ENCODE data around the gene FERMT2.

The FERMT2 gene

DNA sequence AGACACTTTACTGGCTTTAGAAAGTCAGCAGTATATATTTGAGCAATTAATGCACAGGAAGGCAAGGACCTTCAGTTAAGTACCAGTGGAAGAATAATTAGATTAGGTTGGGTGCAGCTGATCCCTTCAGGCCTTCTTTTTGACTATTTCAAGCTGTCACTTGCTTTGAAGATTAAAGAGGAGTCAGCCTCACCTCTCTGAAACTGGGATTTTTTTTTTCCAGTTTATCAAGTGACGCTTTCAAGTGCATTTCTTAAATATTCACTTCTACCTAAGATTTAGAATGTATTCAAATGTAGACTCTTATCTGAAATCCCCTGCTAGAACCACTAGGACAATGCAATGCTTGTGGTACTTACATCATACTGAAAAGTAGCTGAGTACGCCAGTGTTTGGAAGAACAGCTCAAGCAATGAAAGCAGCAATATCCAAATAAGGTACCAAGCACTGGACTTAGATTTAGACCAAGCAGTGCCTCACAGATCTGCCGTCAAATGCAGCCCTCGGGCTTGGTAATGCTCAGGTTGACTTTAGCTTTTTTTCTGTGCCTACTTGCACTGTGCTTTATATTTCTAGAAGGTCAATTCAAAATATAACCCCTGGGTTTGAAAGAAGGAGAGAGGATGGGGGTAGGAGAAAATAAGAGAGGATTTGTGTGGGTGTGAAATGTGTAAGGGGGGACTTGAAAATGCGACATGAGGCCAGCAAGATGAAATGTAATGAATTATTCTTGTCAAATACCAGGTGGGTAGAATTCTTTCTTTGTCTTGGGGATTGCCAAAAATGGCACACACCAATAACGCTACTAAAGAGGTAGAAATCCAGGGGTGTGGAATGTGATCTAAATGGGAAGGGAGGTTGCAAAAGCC, 3.7 kb upstream of the FERMT2 start:
- no peak for DNase-seq (ENCODE audit: low read depth)
- TF ChIP-seq, protein P1, sequence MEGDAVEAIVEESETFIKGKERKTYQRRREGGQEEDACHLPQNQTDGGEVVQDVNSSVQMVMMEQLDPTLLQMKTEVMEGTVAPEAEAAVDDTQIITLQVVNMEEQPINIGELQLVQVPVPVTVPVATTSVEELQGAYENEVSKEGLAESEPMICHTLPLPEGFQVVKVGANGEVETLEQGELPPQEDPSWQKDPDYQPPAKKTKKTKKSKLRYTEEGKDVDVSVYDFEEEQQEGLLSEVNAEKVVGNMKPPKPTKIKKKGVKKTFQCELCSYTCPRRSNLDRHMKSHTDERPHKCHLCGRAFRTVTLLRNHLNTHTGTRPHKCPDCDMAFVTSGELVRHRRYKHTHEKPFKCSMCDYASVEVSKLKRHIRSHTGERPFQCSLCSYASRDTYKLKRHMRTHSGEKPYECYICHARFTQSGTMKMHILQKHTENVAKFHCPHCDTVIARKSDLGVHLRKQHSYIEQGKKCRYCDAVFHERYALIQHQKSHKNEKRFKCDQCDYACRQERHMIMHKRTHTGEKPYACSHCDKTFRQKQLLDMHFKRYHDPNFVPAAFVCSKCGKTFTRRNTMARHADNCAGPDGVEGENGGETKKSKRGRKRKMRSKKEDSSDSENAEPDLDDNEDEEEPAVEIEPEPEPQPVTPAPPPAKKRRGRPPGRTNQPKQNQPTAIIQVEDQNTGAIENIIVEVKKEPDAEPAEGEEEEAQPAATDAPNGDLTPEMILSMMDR (IDR thresholded peaks at IDR 0.05; ENCODE audit: control insufficient read depth, extremely low read depth, insufficient read depth) = no peak
- no peak overlapping the region for H3K4me3 ChIP-seq (ENCODE audit: low read depth, low read length)

DNA sequence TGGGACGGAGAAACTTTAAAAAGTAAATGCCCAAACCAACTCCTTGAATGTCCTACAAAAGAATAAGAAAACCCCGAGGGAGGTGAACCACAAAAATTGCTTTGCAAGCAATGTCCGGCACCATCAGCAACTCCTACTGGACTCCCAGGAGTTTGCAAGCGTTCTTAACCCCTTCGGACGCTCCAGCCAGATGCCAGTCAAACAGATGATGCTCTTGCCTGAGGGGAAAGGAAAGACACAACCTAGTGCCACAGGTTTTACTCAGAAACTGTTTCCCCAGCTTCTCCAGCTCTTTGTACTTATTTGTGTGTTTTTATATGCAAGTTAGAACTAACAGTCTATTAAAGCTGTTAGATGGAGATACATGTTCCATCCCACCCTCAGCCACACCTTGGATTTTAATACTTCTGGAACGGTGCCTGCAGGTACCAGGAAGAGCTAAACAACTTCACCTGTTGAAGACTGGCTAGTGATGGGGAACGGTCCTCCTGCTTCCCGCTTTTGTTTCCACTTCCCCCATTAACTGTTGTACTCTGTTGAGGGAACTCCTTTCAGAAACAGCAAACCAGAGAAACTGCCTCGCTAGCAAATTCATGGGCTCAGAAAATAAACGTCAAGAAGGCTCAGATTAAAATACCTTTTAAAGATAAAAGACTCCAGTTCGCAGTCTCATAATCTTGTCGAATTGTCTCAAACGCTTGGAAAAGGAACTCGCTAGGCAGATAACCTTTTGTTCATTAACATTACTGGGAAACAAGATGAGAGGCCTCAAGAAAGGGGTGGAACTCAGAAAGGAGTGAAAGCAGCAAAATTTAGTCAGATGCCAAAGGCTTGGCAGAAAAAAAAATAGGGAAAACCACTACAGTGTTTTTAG, 1.1 kb upstream of the FERMT2 start:
- peak; percentile 63 for DNase-seq (ENCODE audit: low read depth)
- TF ChIP-seq, protein P1 (IDR thresholded peaks at IDR 0.05; ENCODE audit: control insufficient read depth, extremely low read depth, insufficient read depth) = peak; percentile 18; the same call in 1 of the 2 replicates
- peak overlapping the region; percentile 60 for H3K4me3 ChIP-seq (ENCODE audit: low read depth, low read length)

DNA sequence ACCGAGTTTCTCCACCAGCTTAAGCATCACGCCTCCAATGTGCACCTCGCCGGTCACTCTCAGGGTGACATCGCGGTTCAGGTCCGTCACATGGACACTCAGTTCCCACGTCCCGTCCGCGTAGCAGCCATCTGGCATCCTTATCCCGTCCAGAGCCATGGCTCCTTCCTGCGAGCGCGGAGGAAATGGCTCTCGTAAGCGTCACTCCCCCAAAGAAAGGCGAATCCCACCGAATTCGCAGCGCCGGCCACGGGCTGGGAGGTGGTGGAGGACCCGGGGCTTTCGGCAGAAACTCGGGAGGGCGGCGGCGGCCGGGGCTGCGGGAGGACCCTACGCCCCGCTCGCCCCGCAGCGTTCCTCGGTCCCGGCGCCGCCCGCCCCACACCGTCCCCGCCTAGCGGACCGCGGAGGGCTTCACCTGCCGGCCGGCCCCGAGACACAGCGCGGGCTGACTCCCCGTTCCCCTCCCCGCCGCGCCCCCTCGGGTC, 396 bp downstream of the FERMT2 start:
- TF ChIP-seq, protein P1 (IDR thresholded peaks at IDR 0.05; ENCODE audit: control insufficient read depth, extremely low read depth, insufficient read depth) = no peak
- no peak for DNase-seq (ENCODE audit: low read depth)
- peak overlapping the region; percentile 60 for H3K4me3 ChIP-seq (ENCODE audit: low read depth, low read length)

DNA sequence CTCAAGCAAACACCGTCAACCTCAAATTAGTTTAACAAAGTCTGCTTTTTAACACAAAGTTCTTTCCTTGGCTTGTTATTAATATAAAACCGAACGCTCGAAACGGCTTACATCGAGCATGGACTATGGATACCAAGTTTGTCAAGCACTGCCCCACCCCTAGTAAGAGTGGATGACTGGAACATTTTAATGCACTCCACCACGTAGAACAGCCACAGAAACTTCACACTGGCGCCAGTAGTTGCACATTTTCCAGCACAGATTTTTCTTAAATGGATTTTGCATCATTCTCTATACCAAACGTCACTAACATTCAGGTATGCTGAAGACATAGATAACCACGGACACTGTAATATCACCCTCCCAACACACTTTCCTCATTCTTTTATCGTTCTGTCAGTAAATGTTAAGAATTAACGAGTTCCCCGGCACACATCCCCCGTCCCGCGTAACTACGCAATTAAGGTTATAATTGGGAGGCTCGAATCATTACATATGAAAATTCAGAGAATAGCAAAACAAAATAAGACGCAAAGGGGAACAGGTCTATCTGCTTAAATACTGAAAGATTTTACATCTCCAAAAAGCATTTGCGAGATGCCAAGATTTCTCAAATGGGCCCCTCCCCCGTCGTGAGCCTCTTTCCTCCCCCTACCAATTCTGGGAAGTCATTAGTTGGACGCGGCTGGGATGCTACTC, 990 bp downstream of the FERMT2 start:
- H3K4me3 ChIP-seq (ENCODE audit: low read depth, low read length) = peak overlapping the region; percentile 60
- DNase-seq (ENCODE audit: low read depth) = no peak
- TF ChIP-seq, protein P1 (IDR thresholded peaks at IDR 0.05; ENCODE audit: control insufficient read depth, extremely low read depth, insufficient read depth) = no peak

DNA sequence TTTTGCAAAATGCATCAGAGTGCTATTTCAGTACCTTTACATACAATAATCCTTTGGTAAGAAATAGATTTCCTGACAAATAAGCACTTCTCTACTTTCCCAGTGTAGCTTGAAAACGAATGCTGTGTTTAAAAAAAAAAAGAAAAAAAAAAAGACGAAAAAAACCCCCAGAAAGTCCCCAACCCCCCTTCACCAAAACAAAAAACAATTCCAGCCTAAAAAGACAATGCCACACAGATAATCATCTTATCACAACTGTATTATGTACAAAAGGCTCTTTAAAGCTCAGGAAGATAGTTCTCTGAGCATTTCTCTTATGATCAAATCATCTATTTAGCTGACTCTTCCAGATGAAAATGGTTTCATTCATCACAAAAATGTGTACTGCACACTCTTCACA, 1.6 kb downstream of the FERMT2 start:
- TF ChIP-seq, protein P1 (IDR thresholded peaks at IDR 0.05; ENCODE audit: control insufficient read depth, extremely low read depth, insufficient read depth) = no peak
- no peak for DNase-seq (ENCODE audit: low read depth)
- H3K4me3 ChIP-seq (ENCODE audit: low read depth, low read length) = no peak overlapping the region

DNA sequence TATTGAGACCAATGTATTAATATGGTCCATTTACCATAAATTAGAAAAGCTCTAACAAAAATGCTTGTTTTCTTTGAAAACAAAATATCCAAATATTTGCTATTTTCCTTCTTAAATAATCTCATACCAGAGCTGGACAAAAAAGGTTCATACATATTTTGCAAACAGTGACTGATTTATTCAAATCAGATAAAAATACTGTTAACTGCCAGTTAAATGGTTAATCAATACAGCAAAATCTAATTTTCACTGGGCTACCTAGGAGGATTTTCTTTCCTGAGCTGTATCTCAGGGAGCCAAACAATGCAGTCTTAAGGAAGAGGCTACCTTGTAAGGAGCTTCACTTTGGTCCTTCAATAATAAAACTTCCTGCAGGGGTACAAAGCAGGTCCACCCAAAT, 2.0 kb downstream of the FERMT2 start:
- DNase-seq (ENCODE audit: low read depth) = no peak
- TF ChIP-seq, protein P1 (IDR thresholded peaks at IDR 0.05; ENCODE audit: control insufficient read depth, extremely low read depth, insufficient read depth) = no peak

More for the DNA sequence above, 2.0 kb downstream of the FERMT2 start:
- no peak overlapping the region for H3K4me3 ChIP-seq (ENCODE audit: low read depth, low read length)

Data from LNCaP clone FGC (cell line).